Right atrium auricular region (tissue), 2 donors: Measurements from ENCODE around the gene CHAMP1. TPM values are rescaled to one million over a fixed set of nuclear protein-coding genes. Genes with fewer than 3 reads are reported as not detected.

Experiments used
- DNase-seq: peaks from one replicate; pipeline ENCODE4 v3.0.0-alpha.2; 2019; ENCODE audit warnings: low spot score
- H3K27ac ChIP-seq, 2 donors: fragments of 200-600 bp; sonication (generic); 1 replicate in 1 of 2; 2 replicates in 1 of 2; pipeline ENCODE4 v1.5.1; 2016 to 2019
- H3K27me3 ChIP-seq, 2 donors: fragments of 200-600 bp; sonication (generic); one replicate each; pipeline versions ENCODE4 v1.5.1 to v1.6.0; 2017 to 2019
- H3K36me3 ChIP-seq: fragments of 200-600 bp; sonication (generic); one replicate; pipeline ENCODE4 v1.5.1; 2016
- H3K4me1 ChIP-seq, 2 donors: fragments of 200-600 bp; sonication (generic); one replicate each; pipeline versions ENCODE4 v1.5.1 to v1.6.0; 2017 to 2019
- H3K4me3 ChIP-seq, 2 donors: fragments of 200-600 bp; sonication (generic); 1 replicate in 1 of 2; 2 replicates in 1 of 2; pipeline ENCODE4 v1.5.1; 2017 to 2019; ENCODE audit warnings: mild to moderate bottlenecking in 1 of 2, moderate library complexity in 1 of 2
- H3K9me3 ChIP-seq, 2 donors: fragments of 200-600 bp; sonication (generic); one replicate each; pipeline ENCODE4 v1.5.1; 2019
- total RNA-seq, 2 donors: library from RNA; depleted of rRNA; stranded (reverse); fragments of >200 nt; gene quantifications; one replicate each; pipeline ENCODE4 v1.1.0, GENCODE V29; 2016
- TF ChIP-seq, protein P1 (sequence below), 2 donors: fragments of 200-600 bp; sonication (generic); IDR thresholded peaks; one replicate each; pipeline ENCODE4 v1.5.1; 2019; ENCODE audit warnings: antibody characterized with exemption in 2 of 2

CHAMP1 gene
- total RNA-seq, 2 donors from 2014 or later = 13.9 to 19.6 TPM

DNA sequence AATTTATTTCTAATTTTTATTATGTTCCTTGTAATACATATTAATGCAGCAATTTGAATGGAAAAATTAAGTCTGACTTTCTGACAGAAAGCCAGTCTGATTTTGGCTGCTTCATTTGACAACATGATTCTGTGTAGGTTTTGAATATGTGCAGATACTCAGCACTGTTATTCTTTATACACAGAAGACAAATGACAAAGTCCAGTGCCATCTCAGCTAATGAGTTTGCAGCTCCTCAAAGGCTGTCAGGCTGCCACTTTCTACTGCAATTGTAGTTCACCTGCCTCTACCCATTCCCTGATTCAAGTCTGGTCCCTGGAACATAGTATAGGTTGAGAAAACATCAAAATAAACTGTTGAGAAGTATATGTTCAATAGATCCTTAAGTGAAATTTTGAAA lies 2.9 kb upstream of the CHAMP1 start:
- no peaks in the 10 kb centered on the region for H3K27me3 ChIP-seq
- TF ChIP-seq, protein P1, sequence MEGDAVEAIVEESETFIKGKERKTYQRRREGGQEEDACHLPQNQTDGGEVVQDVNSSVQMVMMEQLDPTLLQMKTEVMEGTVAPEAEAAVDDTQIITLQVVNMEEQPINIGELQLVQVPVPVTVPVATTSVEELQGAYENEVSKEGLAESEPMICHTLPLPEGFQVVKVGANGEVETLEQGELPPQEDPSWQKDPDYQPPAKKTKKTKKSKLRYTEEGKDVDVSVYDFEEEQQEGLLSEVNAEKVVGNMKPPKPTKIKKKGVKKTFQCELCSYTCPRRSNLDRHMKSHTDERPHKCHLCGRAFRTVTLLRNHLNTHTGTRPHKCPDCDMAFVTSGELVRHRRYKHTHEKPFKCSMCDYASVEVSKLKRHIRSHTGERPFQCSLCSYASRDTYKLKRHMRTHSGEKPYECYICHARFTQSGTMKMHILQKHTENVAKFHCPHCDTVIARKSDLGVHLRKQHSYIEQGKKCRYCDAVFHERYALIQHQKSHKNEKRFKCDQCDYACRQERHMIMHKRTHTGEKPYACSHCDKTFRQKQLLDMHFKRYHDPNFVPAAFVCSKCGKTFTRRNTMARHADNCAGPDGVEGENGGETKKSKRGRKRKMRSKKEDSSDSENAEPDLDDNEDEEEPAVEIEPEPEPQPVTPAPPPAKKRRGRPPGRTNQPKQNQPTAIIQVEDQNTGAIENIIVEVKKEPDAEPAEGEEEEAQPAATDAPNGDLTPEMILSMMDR (IDR thresholded peaks at IDR 0.05) = no peak
- peaks cover 0 to 22% of the 10 kb centered on the region in 2 donors for H3K4me1 ChIP-seq
- H3K36me3 ChIP-seq = peaks cover 9% of the 10 kb centered on the region
- no peak overlapping the region for H3K27ac ChIP-seq
- DNase-seq = no peak
- H3K4me3 ChIP-seq = no peak overlapping the region
- H3K9me3 ChIP-seq = no peaks in the 10 kb centered on the region

DNA sequence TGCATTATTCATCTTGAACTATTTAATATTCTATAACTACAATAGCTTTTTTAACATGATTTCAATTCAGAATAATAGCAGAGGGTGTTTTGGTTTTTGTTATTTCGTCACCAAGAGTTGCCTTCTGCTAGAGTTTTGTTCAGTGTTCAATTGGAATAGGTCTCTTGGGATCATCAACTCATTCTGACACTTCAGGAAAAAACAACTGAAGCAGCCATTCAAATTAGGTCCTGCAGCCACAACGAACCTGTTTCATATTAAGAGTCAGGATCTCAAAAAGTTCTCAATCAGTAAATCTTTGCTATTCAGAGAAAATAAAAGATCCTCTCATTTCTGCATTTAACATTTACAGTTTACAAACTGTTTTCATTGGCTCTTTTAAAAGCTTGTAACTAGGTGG lies 2.4 kb upstream of the CHAMP1 start:
- Histone ChIP-seq H3K4me3 (no peak overlapping the region), H3K27me3 (no peaks in the 10 kb centered on the region), H3K9me3 (no peaks in the 10 kb centered on the region), H3K36me3 (peaks cover 4% of the 10 kb centered on the region), H3K4me1 (peaks cover 0 to 28% of the 10 kb centered on the region in 2 donors), H3K27ac (no peak overlapping the region)
- TF ChIP-seq, protein P1 (IDR thresholded peaks at IDR 0.05) = no peak
- DNase-seq = no peak

DNA sequence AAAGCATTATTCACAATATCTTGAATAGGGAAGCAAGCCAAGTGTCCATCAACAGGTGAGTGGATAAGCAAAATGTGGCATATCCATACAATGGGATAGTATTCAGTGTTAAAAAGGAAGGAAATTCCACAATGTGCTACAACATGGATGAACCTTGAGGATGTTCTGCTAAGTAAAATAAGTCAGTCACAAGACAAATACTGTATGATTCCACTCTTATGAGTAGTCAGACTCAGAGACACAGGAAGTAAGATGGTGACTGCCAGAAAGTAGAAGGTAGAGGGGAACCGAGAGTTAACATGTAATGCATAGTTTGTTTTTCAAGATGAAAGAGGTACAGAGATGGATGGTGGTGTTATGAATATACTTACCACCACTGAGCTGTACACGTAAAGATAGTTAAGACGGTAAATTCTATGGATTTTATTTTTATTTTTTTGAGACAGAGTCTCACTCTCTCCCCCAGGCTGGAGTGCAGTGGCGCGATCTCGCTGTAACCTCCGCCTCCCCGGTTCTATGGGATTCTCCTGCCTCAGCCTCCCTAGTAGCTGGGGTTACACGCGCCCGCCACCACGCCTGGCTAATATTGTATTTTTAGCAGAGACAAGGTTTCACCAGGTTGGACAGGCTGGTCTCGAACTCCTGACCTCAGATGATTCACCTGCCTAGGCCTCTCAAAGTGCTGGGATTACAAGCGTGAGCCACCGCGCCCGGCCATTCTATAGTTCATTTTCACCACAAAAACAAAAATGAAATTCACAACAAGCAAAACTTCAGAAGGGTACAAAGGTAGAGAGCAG lies 1.0 kb upstream of the CHAMP1 start:
- H3K9me3 ChIP-seq = no peaks in the 10 kb centered on the region
- peaks cover 0 to 39% of the 10 kb centered on the region in 2 donors for H3K4me1 ChIP-seq
- H3K4me3 ChIP-seq = peak overlapping the region; percentile 67 to 69
- peak overlapping the region; percentile 83 to 95 for H3K27ac ChIP-seq
- H3K36me3 ChIP-seq = no peaks in the 10 kb centered on the region
- no peaks in the 10 kb centered on the region for H3K27me3 ChIP-seq
- no peak for DNase-seq
- TF ChIP-seq, protein P1 (IDR thresholded peaks at IDR 0.05) = no peak

DNA sequence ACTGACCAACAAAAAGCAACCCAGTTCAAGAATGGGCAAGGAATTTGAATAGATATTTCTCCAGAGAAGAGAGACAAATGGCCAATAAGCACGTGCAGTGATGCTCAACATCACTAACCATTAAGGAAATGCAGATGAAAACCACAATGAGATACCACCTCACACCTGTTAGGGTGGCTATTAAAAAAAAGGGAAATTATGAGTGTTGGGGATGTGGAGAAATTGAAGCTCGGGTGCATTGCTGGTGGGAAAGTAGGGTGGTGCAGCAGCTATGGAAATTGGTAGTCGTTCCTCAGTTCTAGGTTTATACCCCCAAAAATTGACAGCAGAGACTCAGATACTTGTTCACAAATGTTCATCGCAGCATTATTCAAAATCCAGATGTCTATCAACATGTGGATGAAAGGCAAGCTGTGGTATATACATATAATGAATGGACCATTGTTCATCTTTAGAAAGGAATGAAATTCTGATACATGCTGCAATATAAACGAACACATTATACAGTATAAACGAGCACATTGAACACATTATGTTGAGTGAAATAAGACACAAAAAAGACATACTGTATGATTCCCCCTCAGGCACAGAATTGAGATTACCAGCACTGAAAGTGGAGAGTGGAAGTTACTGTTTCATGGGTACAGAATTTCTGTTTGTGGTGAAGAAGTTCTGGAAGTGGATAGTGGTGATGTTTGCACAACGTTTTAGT lies 927 bp downstream of the CHAMP1 start:
- TF ChIP-seq, protein P1 (IDR thresholded peaks at IDR 0.05) = no peak
- Histone ChIP-seq H3K27ac (peak overlapping the region; percentile 83 to 95), H3K27me3 (no peaks in the 10 kb centered on the region), H3K9me3 (no peaks in the 10 kb centered on the region), H3K4me1 (peaks cover 0 to 57% of the 10 kb centered on the region in 2 donors), H3K36me3 (no peaks in the 10 kb centered on the region), H3K4me3 (peak overlapping the region; percentile 67 to 69)
- DNase-seq = no peak

DNA sequence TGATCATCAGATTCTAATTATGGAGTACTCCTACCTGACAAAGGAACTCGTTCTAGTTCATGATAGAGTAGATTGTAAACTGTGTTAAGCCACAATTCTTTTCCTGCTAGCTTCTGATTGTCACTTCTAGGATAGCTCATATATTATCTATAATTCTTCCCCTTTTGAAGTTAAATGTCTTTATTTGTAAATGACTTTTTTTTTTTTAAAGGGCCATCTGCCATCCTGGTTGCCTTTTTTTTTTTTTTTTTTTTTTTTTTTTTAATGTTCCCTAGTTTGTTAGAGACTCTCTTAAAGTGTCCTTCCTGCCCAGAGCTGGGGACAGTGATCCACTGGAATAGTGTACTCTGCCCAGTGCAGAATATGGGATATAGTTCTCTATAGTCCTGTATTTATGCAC lies 4.3 kb downstream of the CHAMP1 start:
- H3K27ac ChIP-seq = peak overlapping the region in 1 of 2 donors; percentile 63
- H3K4me1 ChIP-seq = peaks cover 0 to 55% of the 10 kb centered on the region in 2 donors
- TF ChIP-seq, protein P1 (IDR thresholded peaks at IDR 0.05) = no peak

More for the DNA sequence above, 4.3 kb downstream of the CHAMP1 start:
- no peaks in the 10 kb centered on the region for H3K27me3 ChIP-seq
- H3K4me3 ChIP-seq = no peak overlapping the region
- DNase-seq = no peak
- H3K9me3 ChIP-seq = no peaks in the 10 kb centered on the region
- H3K36me3 ChIP-seq = peaks cover 26% of the 10 kb centered on the region
